ENCODE results near the gene SUFU.

The SUFU gene

GRCh38 chr10:102650655-102651454 is 147.1 kb downstream of the SUFU start:
- Histone ChIP-seq H3K27me3 (ENCODE audit: control insufficient read depth, insufficient read depth, low read length) (no peaks in the 10 kb centered on the region), H3K4me3 (ENCODE audit: low read length) (no peak overlapping the region), H3K9ac (ENCODE audit: low read length) (peak overlapping the region; percentile 6), H3K36me3 (ENCODE audit: control insufficient read depth, insufficient read depth, low read length) (peaks cover 15% of the 10 kb centered on the region), H3K4me1 (ENCODE audit: control insufficient read depth, insufficient read depth, low read length) (peaks cover 75% of the 10 kb centered on the region), H3K9me3 (ENCODE audit: control insufficient read depth, low read length) (no peaks in the 10 kb centered on the region)

- H3K27me3 ChIP-seq (ENCODE audit: control insufficient read depth, insufficient read depth, low read length) = no peaks in the 10 kb centered on the region
- no peak overlapping the region for H3K4me3 ChIP-seq (ENCODE audit: low read length)
- peaks cover 82% of the 10 kb centered on the region for H3K4me1 ChIP-seq (ENCODE audit: control insufficient read depth, insufficient read depth, low read length)
- H3K36me3 ChIP-seq (ENCODE audit: control insufficient read depth, insufficient read depth, low read length) = peaks cover 15% of the 10 kb centered on the region
- H3K9me3 ChIP-seq (ENCODE audit: control insufficient read depth, low read length) = no peaks in the 10 kb centered on the region
- peak overlapping the region; percentile 6 for H3K9ac ChIP-seq (ENCODE audit: low read length)
These were observed 147.8 kb downstream of the SUFU start for GRCh38 chr10:102651455-102652169.

GRCh38 chr10:102652170-102652916 is 148.6 kb downstream of the SUFU start:
- H3K36me3 ChIP-seq (ENCODE audit: control insufficient read depth, insufficient read depth, low read length) = peaks cover 15% of the 10 kb centered on the region
- H3K4me1 ChIP-seq (ENCODE audit: control insufficient read depth, insufficient read depth, low read length) = peaks cover 83% of the 10 kb centered on the region
- no peak overlapping the region for H3K4me3 ChIP-seq (ENCODE audit: low read length)
- H3K27me3 ChIP-seq (ENCODE audit: control insufficient read depth, insufficient read depth, low read length) = no peaks in the 10 kb centered on the region
- H3K9me3 ChIP-seq (ENCODE audit: control insufficient read depth, low read length) = no peaks in the 10 kb centered on the region
- H3K9ac ChIP-seq (ENCODE audit: low read length) = no peak overlapping the region

- peaks cover 15% of the 10 kb centered on the region for H3K36me3 ChIP-seq (ENCODE audit: control insufficient read depth, insufficient read depth, low read length)
- H3K9ac ChIP-seq (ENCODE audit: low read length) = no peak overlapping the region
- no peaks in the 10 kb centered on the region for H3K9me3 ChIP-seq (ENCODE audit: control insufficient read depth, low read length)
- no peak overlapping the region for H3K4me3 ChIP-seq (ENCODE audit: low read length)
- H3K4me1 ChIP-seq (ENCODE audit: control insufficient read depth, insufficient read depth, low read length) = peaks cover 83% of the 10 kb centered on the region
- H3K27me3 ChIP-seq (ENCODE audit: control insufficient read depth, insufficient read depth, low read length) = no peaks in the 10 kb centered on the region
These were observed 149.3 kb downstream of the SUFU start for GRCh38 chr10:102653060-102653459.

- no peak overlapping the region for H3K4me3 ChIP-seq (ENCODE audit: low read length)
- H3K9ac ChIP-seq (ENCODE audit: low read length) = no peak overlapping the region
- no peaks in the 10 kb centered on the region for H3K27me3 ChIP-seq (ENCODE audit: control insufficient read depth, insufficient read depth, low read length)
- H3K9me3 ChIP-seq (ENCODE audit: control insufficient read depth, low read length) = no peaks in the 10 kb centered on the region
- H3K4me1 ChIP-seq (ENCODE audit: control insufficient read depth, insufficient read depth, low read length) = peaks cover 82% of the 10 kb centered on the region
- H3K36me3 ChIP-seq (ENCODE audit: control insufficient read depth, insufficient read depth, low read length) = peaks cover 14% of the 10 kb centered on the region
These were observed 150.8 kb downstream of the SUFU start for GRCh38 chr10:102654566-102654965.

GRCh38 chr10:102654969-102655368 is 151.2 kb downstream of the SUFU start:
- no peaks in the 10 kb centered on the region for H3K27me3 ChIP-seq (ENCODE audit: control insufficient read depth, insufficient read depth, low read length)
- peaks cover 14% of the 10 kb centered on the region for H3K36me3 ChIP-seq (ENCODE audit: control insufficient read depth, insufficient read depth, low read length)
- no peak overlapping the region for H3K9ac ChIP-seq (ENCODE audit: low read length)
- H3K4me1 ChIP-seq (ENCODE audit: control insufficient read depth, insufficient read depth, low read length) = peaks cover 80% of the 10 kb centered on the region
- no peak overlapping the region for H3K4me3 ChIP-seq (ENCODE audit: low read length)
- no peaks in the 10 kb centered on the region for H3K9me3 ChIP-seq (ENCODE audit: control insufficient read depth, low read length)

- Histone ChIP-seq H3K9ac (ENCODE audit: low read length) (no peak overlapping the region), H3K27me3 (ENCODE audit: control insufficient read depth, insufficient read depth, low read length) (no peaks in the 10 kb centered on the region), H3K9me3 (ENCODE audit: control insufficient read depth, low read length) (no peaks in the 10 kb centered on the region), H3K4me1 (ENCODE audit: control insufficient read depth, insufficient read depth, low read length) (peaks cover 80% of the 10 kb centered on the region), H3K4me3 (ENCODE audit: low read length) (no peak overlapping the region), H3K36me3 (ENCODE audit: control insufficient read depth, insufficient read depth, low read length) (peaks cover 14% of the 10 kb centered on the region)
These were observed 152.3 kb downstream of the SUFU start for GRCh38 chr10:102656026-102656425.

- peaks cover 78% of the 10 kb centered on the region for H3K4me1 ChIP-seq (ENCODE audit: control insufficient read depth, insufficient read depth, low read length)
These were observed 153.1 kb downstream of the SUFU start for GRCh38 chr10:102656791-102657371.

GRCh38 chr10:102657451-102657850 is 153.7 kb downstream of the SUFU start:
- Histone ChIP-seq H3K4me1 (ENCODE audit: control insufficient read depth, insufficient read depth, low read length) (peaks cover 72% of the 10 kb centered on the region), H3K9me3 (ENCODE audit: control insufficient read depth, low read length) (no peaks in the 10 kb centered on the region), H3K27me3 (ENCODE audit: control insufficient read depth, insufficient read depth, low read length) (no peaks in the 10 kb centered on the region), H3K36me3 (ENCODE audit: control insufficient read depth, insufficient read depth, low read length) (peaks cover 14% of the 10 kb centered on the region), H3K9ac (ENCODE audit: low read length) (peak overlapping the region; percentile 42), H3K4me3 (ENCODE audit: low read length) (no peak overlapping the region)

More at GRCh38 chr10:102656791-102657371, 153.1 kb downstream of the SUFU start:
- H3K36me3 ChIP-seq (ENCODE audit: control insufficient read depth, insufficient read depth, low read length) = peaks cover 14% of the 10 kb centered on the region
- H3K9ac ChIP-seq (ENCODE audit: low read length) = peak overlapping the region; percentile 42
- H3K9me3 ChIP-seq (ENCODE audit: control insufficient read depth, low read length) = no peaks in the 10 kb centered on the region
- H3K27me3 ChIP-seq (ENCODE audit: control insufficient read depth, insufficient read depth, low read length) = no peaks in the 10 kb centered on the region
- no peak overlapping the region for H3K4me3 ChIP-seq (ENCODE audit: low read length)

GRCh38 chr10:102657984-102658724 is 154.4 kb downstream of the SUFU start:
- H3K9me3 ChIP-seq (ENCODE audit: control insufficient read depth, low read length) = no peaks in the 10 kb centered on the region
- peaks cover 65% of the 10 kb centered on the region for H3K4me1 ChIP-seq (ENCODE audit: control insufficient read depth, insufficient read depth, low read length)
- H3K9ac ChIP-seq (ENCODE audit: low read length) = peak overlapping the region; percentile 54
- peaks cover 14% of the 10 kb centered on the region for H3K36me3 ChIP-seq (ENCODE audit: control insufficient read depth, insufficient read depth, low read length)
- H3K4me3 ChIP-seq (ENCODE audit: low read length) = no peak overlapping the region
- H3K27me3 ChIP-seq (ENCODE audit: control insufficient read depth, insufficient read depth, low read length) = no peaks in the 10 kb centered on the region

GRCh38 chr10:102658802-102659201 is 155.0 kb downstream of the SUFU start:
- Histone ChIP-seq H3K27me3 (ENCODE audit: control insufficient read depth, insufficient read depth, low read length) (no peaks in the 10 kb centered on the region), H3K4me1 (ENCODE audit: control insufficient read depth, insufficient read depth, low read length) (peaks cover 59% of the 10 kb centered on the region), H3K9ac (ENCODE audit: low read length) (no peak overlapping the region), H3K9me3 (ENCODE audit: control insufficient read depth, low read length) (no peaks in the 10 kb centered on the region), H3K36me3 (ENCODE audit: control insufficient read depth, insufficient read depth, low read length) (peaks cover 10% of the 10 kb centered on the region), H3K4me3 (ENCODE audit: low read length) (no peak overlapping the region)
